ENCODE data around the gene MAD1L1.
"Not testable (repeated sequence)": the region's sequence is repeated elsewhere in the genome, so short reads cannot be mapped to it uniquely, and the experiment has no call there.

Gene MAD1L1

GRCh38 chr7:1889556-1890181 is 343.1 kb downstream of the MAD1L1 start:
- DNase-seq: peak; percentile 21

- DNase-seq: peak; percentile 14
These were observed 343.7 kb downstream of the MAD1L1 start for GRCh38 chr7:1889091-1889490.

GRCh38 chr7:1888425-1888824 is 344.3 kb downstream of the MAD1L1 start:
- DNase-seq: no peak

GRCh38 chr7:1887251-1887650 is 345.5 kb downstream of the MAD1L1 start:
- DNase-seq: no peak

GRCh38 chr7:1886361-1887064 is 346.2 kb downstream of the MAD1L1 start:
- peak; percentile 6 for DNase-seq

GRCh38 chr7:1885465-1886226 is 347.1 kb downstream of the MAD1L1 start:
- DNase-seq: peak; percentile 13

GRCh38 chr7:1884583-1885350 is 348.0 kb downstream of the MAD1L1 start:
- DNase-seq: peak; percentile 4

GRCh38 chr7:1883834-1884582 is 348.7 kb downstream of the MAD1L1 start:
- peak; percentile 8 for DNase-seq

- peak; percentile 28 for DNase-seq
These were observed 349.5 kb downstream of the MAD1L1 start for GRCh38 chr7:1883031-1883761.

- DNase-seq: no peak
These were observed 350.3 kb downstream of the MAD1L1 start for GRCh38 chr7:1882451-1882850.

- DNase-seq: no peak
These were observed 350.8 kb downstream of the MAD1L1 start for GRCh38 chr7:1881946-1882345.

GRCh38 chr7:1876641-1877040 is 356.1 kb downstream of the MAD1L1 start:
- DNase-seq: not testable (repeated sequence)

GRCh38 chr7:1875392-1876199 is 357.1 kb downstream of the MAD1L1 start:
- not testable (repeated sequence) for DNase-seq

GRCh38 chr7:1874590-1875391 is 358.0 kb downstream of the MAD1L1 start:
- DNase-seq: not testable (repeated sequence)

- DNase-seq: no peak
These were observed 358.7 kb downstream of the MAD1L1 start for GRCh38 chr7:1873857-1874589.

- no peak for DNase-seq
These were observed 359.3 kb downstream of the MAD1L1 start for GRCh38 chr7:1873421-1873820.

GRCh38 chr7:1873070-1873405 is 359.7 kb downstream of the MAD1L1 start:
- DNase-seq: no peak

- DNase-seq: no peak
These were observed 360.3 kb downstream of the MAD1L1 start for GRCh38 chr7:1872191-1873069.

All from left hindlimb (tissue), 1 donor.